Measurements from ENCODE around the gene FOXK1. TPM values are rescaled to one million over a fixed set of nuclear protein-coding genes. Genes with fewer than 3 reads are reported as not detected.
A peak's percentile ranks its signal among the peaks of the same experiment; 100 is the strongest.

Gene FOXK1
- total RNA-seq, 1 experiment from 2014 or later = 20.9 TPM

- DNase-seq (ENCODE audit: low read depth) = no peak
Measured at GRCh38 chr7:4722960-4723630, 41.0 kb downstream of the FOXK1 start.

- DNase-seq (ENCODE audit: low read depth) = peak; percentile 78
Measured at GRCh38 chr7:4724648-4725013, 42.5 kb downstream of the FOXK1 start.

GRCh38 chr7:4725014-4725849 is 43.1 kb downstream of the FOXK1 start:
- peak; percentile 93 for DNase-seq (ENCODE audit: low read depth)

GRCh38 chr7:4725850-4726450 is 43.9 kb downstream of the FOXK1 start:
- DNase-seq (ENCODE audit: low read depth) = no peak

- DNase-seq (ENCODE audit: low read depth) = no peak
Measured at GRCh38 chr7:4726566-4726965, 44.5 kb downstream of the FOXK1 start.

- no peak for DNase-seq (ENCODE audit: low read depth)
Measured at GRCh38 chr7:4727914-4728705, 46.0 kb downstream of the FOXK1 start.

GRCh38 chr7:4729266-4729665 is 47.2 kb downstream of the FOXK1 start:
- no peak for DNase-seq (ENCODE audit: low read depth)

GRCh38 chr7:4730276-4730675 is 48.2 kb downstream of the FOXK1 start:
- no peak for DNase-seq (ENCODE audit: low read depth)

GRCh38 chr7:4730971-4731370 is 48.9 kb downstream of the FOXK1 start:
- no peak for DNase-seq (ENCODE audit: low read depth)

GRCh38 chr7:4731803-4732202 is 49.7 kb downstream of the FOXK1 start:
- DNase-seq (ENCODE audit: low read depth) = no peak

- no peak for DNase-seq (ENCODE audit: low read depth)
Measured at GRCh38 chr7:4733936-4734528, 51.9 kb downstream of the FOXK1 start.

GRCh38 chr7:4734587-4735345 is 52.7 kb downstream of the FOXK1 start:
- DNase-seq (ENCODE audit: low read depth) = no peak

GRCh38 chr7:4737300-4737699 is 55.2 kb downstream of the FOXK1 start:
- DNase-seq (ENCODE audit: low read depth) = no peak

- peak; percentile 95 for DNase-seq (ENCODE audit: low read depth)
Measured at GRCh38 chr7:4738711-4739527, 56.8 kb downstream of the FOXK1 start.

- DNase-seq (ENCODE audit: low read depth) = no peak
Measured at GRCh38 chr7:4739528-4739992, 57.5 kb downstream of the FOXK1 start.

- no peak for DNase-seq (ENCODE audit: low read depth)
Measured at GRCh38 chr7:4740796-4741195, 58.7 kb downstream of the FOXK1 start.

- no peak for DNase-seq (ENCODE audit: low read depth)
Measured at GRCh38 chr7:4742051-4742573, 60.0 kb downstream of the FOXK1 start.

- no peak for DNase-seq (ENCODE audit: low read depth)
Measured at GRCh38 chr7:4742852-4743251, 60.8 kb downstream of the FOXK1 start.

GRCh38 chr7:4744391-4745264 is 62.5 kb downstream of the FOXK1 start:
- DNase-seq (ENCODE audit: low read depth) = peak; percentile 100
